ENCODE results near the gene IFIH1.
A peak's percentile ranks its signal among the peaks of the same experiment; 100 is the strongest.

IFIH1 gene

DNA sequence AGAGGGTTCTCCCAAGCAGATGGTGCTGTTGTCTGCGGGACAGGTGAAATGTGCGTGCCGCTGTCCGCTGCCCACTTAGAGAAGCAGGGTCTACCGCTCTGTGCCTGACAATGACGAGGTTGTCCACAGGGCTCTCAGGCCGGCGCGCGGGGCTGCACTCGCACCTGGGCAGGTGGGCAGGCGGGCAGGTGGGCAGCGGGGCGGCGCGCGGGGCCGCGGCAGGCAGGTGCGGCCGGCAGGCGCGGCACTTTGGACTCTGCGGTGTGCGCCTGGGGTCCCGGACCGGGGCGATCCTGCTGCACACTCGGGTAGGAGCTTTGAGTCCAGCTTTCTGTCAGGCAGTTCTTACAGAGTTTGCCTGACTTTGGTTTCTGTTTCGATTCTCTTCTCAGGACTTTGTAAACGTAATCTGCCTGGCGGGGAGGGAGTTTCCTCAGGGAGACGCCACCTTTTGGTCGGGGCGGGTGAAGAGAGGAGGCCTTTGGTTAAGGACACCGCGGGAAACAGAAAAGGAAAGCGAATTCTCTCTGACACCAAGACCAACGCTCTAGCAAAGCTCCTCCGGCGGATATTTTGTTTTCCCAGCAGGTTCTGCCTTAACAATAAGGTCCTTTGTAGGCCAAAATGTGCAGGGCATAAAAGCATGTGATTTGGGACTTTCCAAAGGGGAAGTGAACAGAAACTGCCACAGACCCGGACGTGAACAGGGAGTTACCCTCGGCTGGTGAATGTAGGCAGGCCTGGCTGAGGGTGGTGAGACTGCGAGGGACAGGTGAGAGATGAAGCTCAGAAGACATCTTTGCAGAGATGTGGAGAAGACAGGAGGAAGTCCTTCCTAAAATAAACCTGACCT is at the start of gene IFIH1:
IFIH1 (minus strand) TSS at position 357 of the 853 bp plus-strand sequence. CDS start 377 bp downstream, outside the sequence.
- peak; percentile 55 to 68 for DNase-seq (ENCODE audit: low read depth in 2 of 2)

DNA sequence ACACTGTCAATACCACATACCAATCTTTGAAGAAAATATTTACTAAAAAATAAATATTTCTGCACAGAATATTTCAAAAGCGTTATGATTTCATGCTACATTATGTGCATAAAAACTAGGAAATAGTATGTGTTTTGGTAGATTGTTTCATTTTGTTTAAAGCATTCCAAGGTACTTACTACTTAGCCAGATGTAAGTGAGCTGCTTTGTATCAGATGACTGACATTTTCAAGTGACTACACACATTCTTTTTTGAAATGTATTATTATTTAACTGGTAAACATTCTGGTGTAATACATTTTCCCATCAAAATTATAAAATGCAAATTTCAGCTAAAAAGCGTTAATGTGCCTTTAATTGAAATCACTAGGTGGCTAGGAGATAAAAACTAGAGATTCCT is 46.9 kb upstream of the IFIH1 start:
- DNase-seq (ENCODE audit: low read depth in 2 of 2): no peak

DNA sequence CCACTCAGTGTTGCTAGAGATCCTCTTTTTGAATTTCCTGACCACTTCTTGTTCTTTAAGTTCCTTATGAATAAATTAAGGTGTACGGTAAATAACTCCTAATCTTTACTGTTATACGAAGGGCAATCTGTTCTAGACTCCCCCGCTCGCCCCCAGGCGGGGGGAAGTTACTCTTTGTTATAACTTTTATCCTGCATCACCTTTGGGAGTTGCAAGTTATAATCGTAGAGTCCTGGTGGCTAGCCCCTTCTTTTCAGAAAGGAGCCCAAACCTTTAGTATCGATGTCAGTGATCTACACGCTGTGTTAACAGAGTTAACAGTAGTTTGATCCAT is 26.1 kb upstream of the IFIH1 start:
- no peak for DNase-seq (ENCODE audit: low read depth in 2 of 2)

DNA sequence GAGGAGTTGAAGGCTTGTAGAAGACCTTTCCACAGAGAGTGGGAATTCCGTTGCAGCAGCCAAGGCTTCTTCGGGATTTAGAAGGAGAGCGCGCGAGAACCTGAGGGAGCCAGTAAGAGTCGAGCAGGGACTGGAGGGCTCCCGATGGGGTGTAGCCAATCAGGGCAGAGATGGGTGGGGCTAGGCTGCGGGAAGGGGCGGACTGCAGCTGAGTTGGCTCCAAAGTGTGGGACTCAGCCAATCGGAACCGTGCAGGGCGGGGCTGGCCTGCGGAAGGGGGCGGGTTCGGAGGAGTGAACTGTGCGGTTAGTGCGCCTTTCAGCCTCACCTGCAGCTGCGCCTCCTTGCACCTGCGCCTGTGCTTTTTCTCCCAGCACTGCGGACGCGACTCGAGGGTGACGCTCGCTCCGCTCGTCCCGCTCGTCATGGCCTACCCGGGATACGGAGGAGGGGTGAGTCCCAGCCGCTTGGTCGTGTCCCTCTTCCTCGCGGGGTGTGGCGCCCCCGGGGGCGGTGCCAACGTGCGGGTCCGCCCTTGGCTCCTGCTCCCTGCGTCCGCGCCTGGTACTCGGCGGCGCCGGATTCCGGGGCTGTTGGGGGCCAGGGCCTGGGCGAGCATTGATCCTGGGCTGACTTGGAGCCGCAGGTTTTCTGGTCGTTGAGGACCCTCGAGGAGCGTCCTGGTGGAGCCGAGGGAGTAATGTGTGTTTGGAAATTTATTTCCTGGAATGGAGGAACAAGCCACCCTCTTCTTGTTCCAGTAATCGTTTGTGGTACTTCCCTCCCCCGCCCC is 25.5 kb upstream of the IFIH1 start, which contains the start of gene GCA:
GCA (plus strand) TSS at position 309 of the 793 bp plus-strand sequence; CDS start at position 426, 117 bp downstream.
- peak; percentile 97 to 98 for DNase-seq (ENCODE audit: low read depth in 2 of 2)

DNA sequence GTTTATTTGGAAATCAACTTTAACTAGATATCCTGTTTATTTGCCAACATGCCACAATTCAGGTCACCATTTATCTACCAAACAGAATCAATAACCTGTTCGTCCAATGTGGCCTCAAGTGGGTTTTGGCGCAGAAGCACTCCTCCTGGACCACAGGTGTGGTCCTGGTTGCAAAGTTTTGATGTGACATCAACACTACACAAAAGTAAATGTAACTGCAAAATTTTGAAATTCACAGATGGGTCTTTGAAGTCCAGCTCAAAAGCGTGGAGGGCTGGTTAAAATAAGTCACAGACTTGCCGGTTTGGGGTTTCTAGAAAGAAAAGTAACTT is 25.0 kb upstream of the IFIH1 start:
- no peak for DNase-seq (ENCODE audit: low read depth in 2 of 2)

DNA sequence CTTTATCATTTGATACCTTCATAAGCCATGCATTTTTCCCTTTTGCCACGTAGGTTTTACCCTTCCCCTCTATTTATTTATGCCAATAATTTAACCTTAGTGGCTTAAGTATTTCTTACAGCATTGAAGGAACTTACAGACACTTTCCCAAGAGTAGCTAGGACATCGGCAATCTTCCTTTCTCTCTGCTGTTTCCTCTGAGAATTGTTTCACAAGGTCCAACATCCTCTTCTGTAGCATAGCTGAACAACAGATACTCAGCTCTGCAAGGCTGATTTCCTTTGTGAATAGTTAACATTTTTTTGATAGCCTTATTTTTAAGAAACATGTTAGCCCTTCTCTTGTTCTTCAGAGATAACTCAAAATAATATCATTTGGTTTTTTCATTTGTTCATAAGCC is 24.4 kb upstream of the IFIH1 start:
- DNase-seq (ENCODE audit: low read depth in 2 of 2): no peak

DNA sequence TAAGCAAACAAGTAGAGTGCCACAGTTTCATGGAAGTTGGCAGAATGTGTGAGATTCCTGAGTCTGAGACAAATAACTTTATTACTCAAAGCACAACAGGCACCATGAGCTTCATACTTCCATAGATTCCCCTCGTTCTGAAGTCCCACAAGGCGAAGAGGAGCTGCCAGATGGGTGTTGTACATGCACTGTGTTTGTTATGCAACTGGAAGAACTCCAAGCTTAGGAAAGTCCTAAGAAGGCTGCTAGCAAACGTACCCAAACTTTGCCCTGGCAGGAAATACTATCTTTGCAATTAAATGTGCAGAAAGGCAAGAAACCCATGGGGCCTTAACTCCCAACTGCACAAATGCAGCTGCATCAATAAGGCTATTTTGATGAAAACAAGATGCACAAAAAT is 23.8 kb upstream of the IFIH1 start:
- no peak for DNase-seq (ENCODE audit: low read depth in 2 of 2)

DNA sequence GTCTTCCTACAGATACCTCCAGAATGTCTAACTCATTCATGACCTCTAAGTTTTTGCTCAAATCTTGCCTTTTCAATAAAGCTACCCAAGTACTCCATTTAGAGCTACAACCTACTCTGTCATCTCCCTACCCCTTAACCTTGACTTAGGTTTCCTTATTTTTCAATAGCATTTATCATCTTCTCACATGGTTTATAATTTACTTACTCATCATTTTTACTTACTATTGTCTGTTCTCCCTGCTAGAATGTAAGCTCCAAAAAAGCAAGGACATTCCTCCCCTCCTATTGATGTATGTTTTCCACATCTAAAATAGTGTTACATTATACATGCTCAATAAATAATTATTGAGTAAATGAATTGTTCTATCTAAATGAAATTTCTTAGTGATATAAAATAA is 22.3 kb upstream of the IFIH1 start:
- no peak for DNase-seq (ENCODE audit: low read depth in 2 of 2)

DNA sequence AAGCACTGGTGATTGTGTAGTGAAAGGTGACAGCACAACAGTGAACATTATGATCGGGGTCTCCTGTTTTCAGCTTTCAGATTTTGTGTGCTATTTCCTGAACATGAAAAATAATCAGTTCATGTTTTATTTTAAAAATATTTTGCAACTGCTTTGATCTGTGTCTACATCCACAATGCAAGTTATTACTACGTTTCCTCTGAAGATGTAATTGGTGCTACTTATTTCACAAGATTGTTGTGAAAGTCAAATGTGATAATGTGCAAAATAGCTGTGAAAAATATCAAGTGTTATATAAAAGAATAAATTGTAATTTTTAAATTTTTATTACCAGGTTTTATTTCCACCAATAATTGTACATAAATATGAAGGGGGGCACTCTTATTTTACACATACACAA is 19.4 kb upstream of the IFIH1 start:
- no peak for DNase-seq (ENCODE audit: low read depth in 2 of 2)

DNA sequence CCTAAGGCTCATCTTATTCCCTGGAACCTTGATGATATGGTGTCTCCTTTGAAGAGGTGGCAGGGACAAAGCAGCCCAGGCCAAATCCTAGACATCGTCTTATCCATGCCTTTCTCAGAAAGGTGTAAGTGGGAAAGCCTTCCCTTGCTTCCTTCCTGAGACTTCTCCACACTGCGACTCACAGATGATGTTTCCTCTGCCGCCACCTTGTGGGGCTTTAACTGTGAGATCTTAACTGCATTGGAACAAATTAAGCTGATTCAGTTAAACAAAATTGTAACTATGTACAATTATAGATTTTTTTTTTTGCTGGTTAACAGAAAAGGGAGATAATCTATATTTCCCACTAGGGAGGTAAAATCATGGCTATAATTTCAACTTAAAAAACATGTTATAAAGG is 15.5 kb upstream of the IFIH1 start:
- peak in 1 of 2 donors; percentile 16 for DNase-seq (ENCODE audit: low read depth in 2 of 2)

DNA sequence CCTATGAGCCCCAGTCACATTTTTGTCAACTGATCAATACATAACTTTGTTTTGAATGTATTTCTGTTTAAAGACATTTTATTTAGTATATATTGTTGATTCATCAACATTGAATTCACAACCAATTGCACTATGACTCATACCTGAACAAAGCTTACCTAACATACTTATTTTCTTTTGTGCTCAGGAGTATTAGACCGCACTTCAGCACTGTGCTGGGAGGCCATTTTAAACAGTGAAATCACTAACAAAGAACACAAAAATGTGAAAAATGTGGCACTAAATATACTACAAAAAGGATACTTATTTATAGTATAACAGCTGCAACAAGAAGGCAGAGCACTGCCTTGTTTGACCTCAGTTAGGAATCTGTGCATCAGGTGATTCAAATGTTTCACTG is 12.4 kb upstream of the IFIH1 start:
- no peak for DNase-seq (ENCODE audit: low read depth in 2 of 2)

DNA sequence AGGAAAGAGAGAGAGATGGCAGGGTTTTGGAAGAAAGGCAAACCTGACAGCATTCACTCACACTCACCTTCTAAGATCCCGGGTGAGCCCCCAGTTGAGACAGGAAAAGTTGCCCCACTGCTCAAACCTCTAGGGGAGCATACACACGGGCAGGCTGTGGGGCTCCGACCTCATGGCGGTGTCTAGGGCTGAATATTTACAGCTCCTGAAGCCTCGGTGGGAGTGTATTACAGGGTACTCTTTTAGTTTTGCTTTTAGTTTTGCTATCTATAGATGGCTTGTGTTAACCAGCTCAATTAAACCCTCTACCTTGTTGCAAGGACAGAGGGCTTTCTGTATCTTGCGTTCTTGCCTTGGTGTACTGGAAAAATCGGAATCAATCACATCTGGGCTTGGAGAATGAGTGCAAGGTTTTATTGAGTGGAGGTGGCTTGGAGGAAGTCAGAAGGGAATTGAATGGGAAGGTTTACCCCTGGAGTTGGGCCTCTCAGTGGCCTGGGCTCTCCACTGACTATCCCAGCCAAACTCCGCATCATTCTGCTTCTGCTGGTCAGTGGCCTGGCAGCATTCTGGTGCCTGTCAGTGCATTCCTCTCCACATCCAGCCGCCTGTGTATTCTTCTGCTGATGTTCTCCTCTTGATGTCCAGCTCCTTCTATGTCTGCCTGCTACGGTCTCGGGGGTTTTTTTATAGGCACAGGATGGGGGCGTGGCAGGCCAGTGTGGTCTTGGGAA is 10.1 kb upstream of the IFIH1 start:
- no peak for DNase-seq (ENCODE audit: low read depth in 2 of 2)

DNA sequence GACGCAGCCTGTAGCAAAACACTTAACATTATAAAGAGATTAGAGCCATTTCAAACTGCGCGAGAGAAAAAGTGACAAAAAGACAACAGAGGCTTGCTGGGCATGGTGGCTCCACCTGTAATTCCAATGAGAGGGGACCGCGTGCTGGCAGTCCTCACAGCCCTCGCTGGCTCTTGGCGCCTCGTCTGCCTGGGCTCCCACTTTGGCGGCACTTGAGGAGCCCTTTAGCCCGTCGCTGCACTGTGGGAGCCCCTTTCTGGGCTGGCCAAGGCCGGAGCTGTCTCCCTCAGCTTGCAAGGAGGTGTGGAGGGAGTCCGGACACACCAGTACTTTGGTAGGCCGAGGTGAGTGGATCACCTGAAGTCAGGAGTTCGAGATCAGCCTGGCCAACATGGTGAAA is 9.3 kb upstream of the IFIH1 start:
- no peak for DNase-seq (ENCODE audit: low read depth in 2 of 2)

DNA sequence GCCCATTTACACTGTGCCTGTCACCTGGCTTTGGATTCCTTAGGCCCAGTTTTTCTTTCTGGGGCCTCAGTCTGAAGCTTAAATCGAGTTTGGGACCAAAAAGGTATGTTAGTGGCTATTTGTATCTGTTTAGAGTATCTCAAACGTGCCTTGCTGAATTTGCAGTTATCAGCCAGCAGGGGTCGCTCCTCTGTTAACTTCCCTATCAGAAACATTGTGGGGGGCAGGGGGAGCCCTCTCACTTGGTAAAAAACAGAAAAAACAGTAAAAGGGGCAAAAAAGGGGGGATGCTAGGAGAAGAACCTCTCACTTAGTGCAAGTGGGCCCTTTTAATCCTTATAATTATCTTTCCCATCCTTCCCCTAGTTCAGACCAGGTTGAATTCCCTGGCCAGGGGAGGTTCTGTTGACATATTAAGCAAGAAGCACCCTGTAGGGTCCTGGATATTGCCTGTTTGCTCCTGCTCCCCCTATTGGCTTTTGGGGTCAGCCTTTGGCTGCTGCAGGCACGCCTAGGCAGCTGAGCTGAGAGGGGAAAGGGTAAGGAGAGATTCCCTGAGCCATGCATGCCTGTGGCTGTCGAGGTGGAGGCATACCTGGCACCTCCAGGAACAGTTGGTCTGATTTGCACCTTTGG is 8.8 kb upstream of the IFIH1 start:
- DNase-seq (ENCODE audit: low read depth in 2 of 2): peak in 1 of 2 donors; percentile 8

DNA sequence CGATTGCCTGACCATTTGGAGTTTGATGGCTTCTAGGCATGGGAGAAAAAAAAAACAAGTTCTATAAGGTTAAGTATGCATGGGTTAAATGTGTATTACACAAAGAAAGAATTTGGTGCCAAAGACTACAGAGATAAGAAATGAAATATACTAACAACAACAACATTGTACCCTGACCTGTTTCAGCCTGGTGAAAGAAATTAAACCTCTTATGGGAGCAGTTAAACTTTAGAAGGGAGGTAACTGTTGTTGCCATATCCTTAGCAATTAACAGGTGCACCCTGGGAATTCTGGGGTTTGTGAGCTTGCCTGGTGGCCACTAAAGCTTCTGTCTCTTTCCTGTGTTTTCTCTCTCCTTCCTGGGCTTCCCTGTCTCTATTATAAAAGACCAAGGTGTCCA is 6.5 kb upstream of the IFIH1 start:
- no peak for DNase-seq (ENCODE audit: low read depth in 2 of 2)

DNA sequence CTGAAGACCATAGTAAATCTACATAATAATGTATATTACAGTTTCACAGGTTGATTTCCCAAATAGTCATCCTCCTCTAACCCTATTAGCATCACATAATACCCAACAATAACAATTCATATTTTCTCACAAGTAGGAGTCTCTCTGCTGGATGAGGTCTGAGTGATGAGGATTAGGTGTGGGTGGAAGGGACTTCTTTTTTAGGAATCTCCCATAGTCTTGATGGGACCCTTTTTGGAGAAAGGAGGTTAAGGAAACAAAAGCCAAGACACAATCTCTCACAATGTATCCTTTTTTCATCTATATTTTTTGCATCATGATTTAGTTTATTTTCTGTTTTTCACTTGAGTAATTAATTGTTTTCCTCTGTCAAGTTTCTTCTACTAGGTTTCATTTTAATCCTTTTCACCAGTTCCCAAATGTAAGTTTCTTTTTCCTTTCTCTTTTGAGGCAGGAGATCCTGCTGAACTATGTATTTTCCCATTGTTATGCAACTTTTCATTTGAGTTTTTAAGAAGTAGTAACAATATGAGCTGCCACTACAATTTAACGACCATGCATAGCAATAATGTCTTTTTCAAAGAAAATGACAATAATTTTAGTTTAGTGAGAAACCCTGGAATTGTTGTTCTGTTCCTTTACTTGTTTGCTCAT is 2.5 kb upstream of the IFIH1 start:
- DNase-seq (ENCODE audit: low read depth in 2 of 2): no peak

DNA sequence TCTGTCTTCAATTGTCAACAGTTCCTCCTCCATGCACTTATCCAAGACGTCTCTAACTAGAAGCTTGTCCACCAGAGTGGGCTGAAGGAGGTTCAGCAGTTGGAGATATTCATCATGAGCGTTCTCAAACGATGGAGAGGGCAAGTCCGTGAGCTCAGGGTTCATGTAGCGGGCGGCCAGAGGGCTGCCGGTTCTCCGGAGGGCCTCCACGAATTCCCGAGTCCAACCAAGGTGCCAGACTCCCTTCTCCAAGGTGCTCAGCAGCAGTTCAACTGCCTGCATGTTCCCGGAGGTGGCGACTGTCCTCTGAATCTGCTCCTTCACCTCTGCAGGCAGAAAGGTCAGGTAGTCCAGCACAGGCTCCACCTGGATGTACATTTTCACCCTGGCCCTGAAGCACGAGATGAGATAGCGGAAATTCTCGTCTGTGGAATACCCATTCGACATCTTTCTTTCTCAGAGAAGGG is 590 bp downstream of the IFIH1 start:
- peak in 1 of 2 donors; percentile 13 for DNase-seq (ENCODE audit: low read depth in 2 of 2)

DNA sequence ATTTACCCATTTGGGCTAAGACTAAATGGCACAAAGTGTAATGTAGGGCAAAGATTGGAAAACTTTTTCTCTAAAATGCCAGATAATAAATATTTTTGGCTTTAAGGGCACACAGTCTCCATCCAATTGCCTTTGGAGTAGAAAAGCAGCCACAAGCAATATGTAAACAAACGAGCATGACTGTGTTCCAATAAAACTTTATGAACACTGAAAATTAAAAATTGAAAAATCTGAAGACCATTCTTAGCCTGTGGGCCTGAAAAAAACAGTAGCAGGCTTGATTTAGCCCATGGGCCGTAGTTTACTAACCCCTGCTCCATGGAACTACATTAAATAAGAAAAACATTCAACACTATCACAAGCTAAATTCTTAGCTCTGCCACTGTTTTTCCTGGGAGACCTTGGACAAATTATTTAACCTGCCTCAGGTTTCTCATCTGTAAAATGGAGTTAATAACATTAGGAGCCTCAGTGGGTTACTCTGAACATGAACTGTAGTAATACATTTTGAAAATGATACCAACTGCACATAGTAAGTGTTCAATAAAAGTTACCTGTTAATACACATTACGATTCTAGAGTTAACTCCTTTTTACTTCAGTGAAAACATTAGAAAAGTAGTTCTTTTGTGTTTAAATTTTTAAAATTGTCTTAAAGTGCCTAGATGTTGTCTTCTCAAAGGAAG is 1.3 kb downstream of the IFIH1 start:
- DNase-seq (ENCODE audit: low read depth in 2 of 2): no peak

DNA sequence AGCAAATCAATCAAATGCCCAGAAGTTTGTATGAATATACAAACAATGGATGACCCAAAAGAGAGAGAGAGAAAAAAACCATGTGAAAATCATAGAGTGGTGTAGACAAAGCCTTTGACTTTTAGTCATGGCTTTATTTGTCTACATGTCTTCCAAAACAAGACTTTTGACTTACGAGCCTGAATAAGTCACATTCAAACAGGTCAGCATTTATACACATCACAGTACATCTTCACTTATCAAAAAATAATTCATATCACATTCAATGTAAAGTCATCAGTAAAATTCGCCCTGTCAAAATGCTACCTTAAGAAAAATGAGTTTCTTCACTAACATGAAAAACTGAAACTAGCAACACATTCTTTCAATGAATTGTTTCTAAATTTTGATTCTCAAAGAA is 1.9 kb downstream of the IFIH1 start:
- DNase-seq (ENCODE audit: low read depth in 2 of 2): no peak

DNA sequence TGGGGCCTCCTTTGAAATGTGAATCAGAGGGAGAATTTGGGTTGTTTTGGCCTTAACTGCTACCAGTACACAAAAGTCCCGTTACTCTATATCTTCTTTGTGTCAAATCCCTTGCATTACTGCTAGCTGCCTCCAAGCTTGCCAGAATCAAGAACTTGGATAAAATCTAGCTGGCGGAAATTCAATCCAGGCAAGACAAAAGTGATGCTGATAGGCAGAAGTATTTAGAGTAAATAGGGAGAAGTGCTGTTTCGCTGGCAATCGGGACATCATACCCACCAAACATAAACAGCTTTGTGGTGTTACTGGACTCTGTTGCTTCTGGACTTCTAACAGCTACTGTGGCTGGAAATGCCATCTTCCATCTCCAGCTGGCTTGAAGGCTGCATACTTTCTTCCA is 2.5 kb downstream of the IFIH1 start:
- DNase-seq (ENCODE audit: low read depth in 2 of 2): no peak

DNA sequence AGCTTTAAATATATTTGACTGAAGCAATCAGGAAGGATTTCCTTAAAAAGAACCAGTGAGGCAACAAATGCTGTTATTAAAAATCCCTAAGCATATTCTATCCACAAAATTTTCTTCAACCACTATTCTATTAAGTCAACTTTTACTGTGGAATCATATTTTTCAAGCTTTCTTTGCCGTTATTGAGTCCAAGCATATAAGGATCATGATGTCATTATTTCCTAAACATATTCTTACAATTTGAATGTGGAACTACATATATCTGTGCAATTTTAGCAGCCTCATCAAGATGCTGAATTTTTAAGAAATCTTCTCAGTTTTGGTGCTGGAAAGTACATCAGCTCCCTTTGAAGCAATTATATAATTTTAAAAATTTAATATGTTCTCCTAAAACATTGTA is 5.6 kb downstream of the IFIH1 start:
- DNase-seq (ENCODE audit: low read depth in 2 of 2): no peak

All from stimulated activated CD4-positive, alpha-beta T cell treated with anti-CD3 and anti-CD28 coated beads, Interleukin-4, amount 100 ng/mL, for 48 hours (primary cell).